SK-N-SH (cell line): Measurements from ENCODE around the gene SMNDC1. TPM values are rescaled to one million over a fixed set of nuclear protein-coding genes. Genes with fewer than 3 reads are reported as not detected.
A peak's percentile ranks its signal among the peaks of the same experiment; 100 is the strongest.

Source experiments
- CTCF ChIA-PET: fragments of 300-600, 350-600 bp; formaldehyde crosslinking; extraction: SDS; loops from one replicate; lab custom pipeline; 2021; lab: Yijun Ruan, JAX
- POLR2A ChIA-PET: fragments of 350-600 bp; sonication (Branson Sonifier 250); formaldehyde crosslinking; extraction: SDS; loops from one replicate; lab custom pipeline; 2020; ENCODE audit warnings: antibody characterized with exemption, inconsistent platforms; lab: Yijun Ruan, JAX
- DNase-seq: peaks from one replicate; pipeline ENCODE4 v3.0.0; 2012
- H2AFZ ChIP-seq: fragments of 200-600 bp; sonication (generic); 2 replicates; pipeline ENCODE4 v1.8.1; 2016; ENCODE audit warnings: antibody characterized with exemption, mild to moderate bottlenecking, low read depth
- H3F3A ChIP-seq: fragments of 200-600 bp; sonication (generic); replicated peaks from 2 replicates; pipeline ENCODE3; 2016; ENCODE audit warnings: antibody characterized with exemption, mild to moderate bottlenecking; ENCODE audit not compliant: insufficient read depth
- H3K27ac ChIP-seq, 2 experiments: fragments of 200-500 bp in 1 of 2; fragments of 200-600 bp in 1 of 2; sonication (Bioruptor generic) in 1 of 2; sonication (generic), shearing (Covaris generic) in 1 of 2; 2 replicates each; pipeline versions ENCODE4 v1.5.1 to v1.6.1; 2014 to 2016; ENCODE audit warnings: low read depth in 2 of 2, inconsistent platforms in 1 of 2, low read length in 1 of 2, mild to moderate bottlenecking in 1 of 2, mixed read lengths in 1 of 2
- H3K27me3 ChIP-seq: fragments of 200-600 bp; sonication (generic), shearing (Covaris generic); 2 replicates; pipeline ENCODE4 v1.6.1; 2016; ENCODE audit warnings: mixed run types; ENCODE audit not compliant: insufficient read depth
- H3K36me3 ChIP-seq, 2 experiments: fragments of 200-500 bp in 1 of 2; fragments of 200-600 bp in 1 of 2; sonication (Bioruptor generic) in 1 of 2; sonication (generic) in 1 of 2; replicated peaks in 1 of 2; 2 replicates each; pipeline versions ENCODE3 to v1.5.1; 2014 to 2016; ENCODE audit warnings: low read length in 1 of 2, mild to moderate bottlenecking in 1 of 2; ENCODE audit not compliant: insufficient read depth in 2 of 2, control insufficient read depth in 1 of 2
- H3K4me1 ChIP-seq, 2 experiments: fragments of 200-500 bp in 1 of 2; fragments of 200-600 bp in 1 of 2; sonication (Bioruptor generic) in 1 of 2; sonication (generic), shearing (Covaris generic) in 1 of 2; 2 replicates each; pipeline versions ENCODE4 v1.5.1 to v1.6.1; 2014 to 2016; ENCODE audit warnings: low read depth in 1 of 2, low read length in 1 of 2, mixed run types in 1 of 2; ENCODE audit not compliant: insufficient read depth in 2 of 2, control insufficient read depth in 1 of 2
- H3K4me2 ChIP-seq: fragments of 200-600 bp; sonication (generic), shearing (Covaris generic); 2 replicates; pipeline ENCODE4 v1.6.1; 2017; ENCODE audit warnings: mixed run types
- H3K4me3 ChIP-seq, 2 experiments: fragments of 200-500 bp in 1 of 2; fragments of 200-600 bp in 1 of 2; sonication (Bioruptor generic) in 1 of 2; sonication (generic), shearing (Covaris generic) in 1 of 2; 2 replicates each; pipeline versions ENCODE4 v1.5.1 to v1.8.1; 2014 to 2016; ENCODE audit warnings: low read depth in 2 of 2, inconsistent platforms in 1 of 2, low read length in 1 of 2, mild to moderate bottlenecking in 1 of 2, mixed read lengths in 1 of 2, moderate library complexity in 1 of 2
- H3K79me2 ChIP-seq: fragments of 200-600 bp; sonication (generic); 2 replicates; pipeline ENCODE4 v1.8.1; 2017; ENCODE audit warnings: mild to moderate bottlenecking; ENCODE audit not compliant: insufficient read depth
- H3K9ac ChIP-seq: fragments of 200-600 bp; sonication (generic); 2 replicates; pipeline ENCODE4 v1.6.1; 2017; ENCODE audit warnings: mixed run types
- H3K9me2 ChIP-seq: fragments of 200-600 bp; sonication (generic); 2 replicates; pipeline ENCODE4 v1.6.1; 2017; ENCODE audit warnings: mixed run types
- H3K9me3 ChIP-seq: fragments of 200-600 bp; sonication (generic); 2 replicates; pipeline ENCODE4 v1.6.1; 2017; ENCODE audit warnings: mixed run types, mild to moderate bottlenecking, moderate library complexity
- H4K20me1 ChIP-seq: fragments of 200-600 bp; sonication (generic); 2 replicates; pipeline ENCODE4 v1.6.1; 2017; ENCODE audit warnings: mild to moderate bottlenecking, mixed run types; ENCODE audit not compliant: insufficient read depth
- ELF1 ChIP-seq: IDR thresholded peaks from 2 replicates; pipeline ENCODE4 v1.4.0; 2012
- EP300 ChIP-seq, 2 experiments: IDR thresholded peaks; 2 replicates each; pipeline versions ENCODE4 v1.4.0 to v1.6.1; 2012; ENCODE audit warnings: borderline replicate concordance in 1 of 2, low read depth in 1 of 2, low read length in 1 of 2
- FOSL2 ChIP-seq: IDR thresholded peaks from 2 replicates; pipeline ENCODE4 v1.4.0; 2012; ENCODE audit warnings: low read depth, mild to moderate bottlenecking, moderate library complexity, borderline replicate concordance
- FOXJ3 ChIP-seq: sonication (generic); formaldehyde crosslinking; IDR thresholded peaks from 2 replicates; pipeline ENCODE4 v1.5.1; 2020; ENCODE audit warnings: mild to moderate bottlenecking, missing genetic modification reagents
- FOXM1 ChIP-seq: IDR thresholded peaks from 2 replicates; pipeline ENCODE4 v1.4.0; 2012; ENCODE audit warnings: low read depth, mild to moderate bottlenecking
- JUND ChIP-seq: IDR thresholded peaks from 2 replicates; pipeline ENCODE4 v1.4.0; 2012
- MEF2A ChIP-seq: IDR thresholded peaks from 2 replicates; pipeline ENCODE4 v1.4.0; 2012; ENCODE audit warnings: low read depth, borderline replicate concordance
- NRF1 ChIP-seq: IDR thresholded peaks from 2 replicates; pipeline ENCODE4 v1.6.1; 2012; ENCODE audit warnings: low read depth, mild to moderate bottlenecking, low read length
- POLR2AphosphoS5 ChIP-seq: IDR thresholded peaks from 2 replicates; pipeline ENCODE4 v1.6.1; 2012; ENCODE audit warnings: low read depth, low read length
- RXRA ChIP-seq: IDR thresholded peaks from 2 replicates; pipeline ENCODE4 v1.4.0; 2012; ENCODE audit warnings: low read depth, mild to moderate bottlenecking, borderline replicate concordance
- SIN3A ChIP-seq: IDR thresholded peaks from 2 replicates; pipeline ENCODE4 v1.6.1; 2012; ENCODE audit warnings: low read depth, mild to moderate bottlenecking, low read length, moderate library complexity, borderline replicate concordance
- SMC3 ChIP-seq: IDR thresholded peaks from 2 replicates; pipeline ENCODE4 v1.6.1; 2012; ENCODE audit warnings: low read depth, low read length, improper control_type of control experiment
- TAF1 ChIP-seq: IDR thresholded peaks from 2 replicates; pipeline ENCODE4 v1.6.1; 2012; ENCODE audit warnings: low read depth, mild to moderate bottlenecking, low read length, moderate library complexity, borderline replicate concordance
- TEAD4 ChIP-seq: IDR thresholded peaks from 2 replicates; pipeline ENCODE4 v1.4.0; 2012; ENCODE audit warnings: mild to moderate bottlenecking, borderline replicate concordance; ENCODE audit not compliant: insufficient read depth
- WGBS: methylation state at CpG from one replicate; pipeline ENCODE4 v1.1.6; 2017; ENCODE audit warnings: low lambda C conversion rate; 5-methylcytosine and 5-hydroxymethylcytosine counted together
- polyA plus RNA-seq, 3 experiments: library from polyadenylated mRNA; depleted of rRNA; stranded (reverse); fragments of >200 nt; gene quantifications; 2 replicates each; pipeline ENCODE4 v1.2.3, GENCODE V29; 2012
- TF ChIP-seq, protein P1 (sequence below): IDR thresholded peaks from 2 replicates; pipeline ENCODE4 v1.4.0; 2012; ENCODE audit warnings: low read depth
- TF ChIP-seq, protein P2 (sequence below): IDR thresholded peaks from 2 replicates; pipeline ENCODE4; 2012
- TF ChIP-seq, protein P3 (sequence below): IDR thresholded peaks from 2 replicates; pipeline ENCODE4 v1.4.0; 2012; ENCODE audit warnings: low read depth, borderline replicate concordance

Gene SMNDC1
- polyA plus RNA-seq, 1 of the 3 experiments (the other 2 are of a cell fraction) = 13.3 TPM

DNA sequence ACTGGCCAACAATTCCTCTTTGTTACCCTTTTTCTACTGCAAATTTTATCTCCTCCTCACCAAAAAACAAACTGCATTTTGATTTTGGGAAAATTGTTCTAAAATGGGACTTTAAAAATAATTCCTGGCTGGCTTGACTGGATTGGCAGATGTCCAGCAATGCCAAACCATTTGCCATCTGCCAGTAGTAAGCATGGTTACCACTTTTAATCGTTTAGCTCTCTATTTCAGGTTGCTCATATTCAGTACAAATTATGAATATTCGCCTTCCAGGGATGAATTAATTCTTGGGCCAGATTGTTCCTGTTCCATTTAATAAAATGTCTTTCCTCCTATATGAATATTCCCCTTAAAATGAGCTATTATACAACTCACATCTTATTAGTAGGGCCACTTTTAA, 35.7 kb downstream of the SMNDC1 start:
- Histone ChIP-seq H3K9ac (no peak overlapping the region), H3K27ac (no peak overlapping the region), H2AFZ (no peak overlapping the region), H3K27me3 (no peaks in the 10 kb centered on the region)
- CTCF ChIA-PET = interaction anchor here (1.0 to 3.1 kb wide), 4 partner anchors 10 to 385 kb away, joined by 3 to 16 read pairs (median 6); no protein-coding TSS in a partner anchor
- TF ChIP-seq TEAD4 (no peak), POLR2AphosphoS5 (no peak), FOXM1 (no peak), NRF1 (no peak), JUND (no peak), RXRA (no peak), ELF1 (no peak), MEF2A (no peak), FOXJ3 (CRISPR knock-in tag) (no peak), EP300 (IDR thresholded peaks at IDR 0.05; ENCODE audit: borderline replicate concordance in 1 of 2, low read depth in 1 of 2, low read length in 1 of 2) (no peak), SIN3A (no peak), TAF1 (no peak), SMC3 (no peak)
- TF ChIP-seq, protein P1, sequence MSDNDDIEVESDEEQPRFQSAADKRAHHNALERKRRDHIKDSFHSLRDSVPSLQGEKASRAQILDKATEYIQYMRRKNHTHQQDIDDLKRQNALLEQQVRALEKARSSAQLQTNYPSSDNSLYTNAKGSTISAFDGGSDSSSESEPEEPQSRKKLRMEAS = no peak
- TF ChIP-seq, protein P2, sequence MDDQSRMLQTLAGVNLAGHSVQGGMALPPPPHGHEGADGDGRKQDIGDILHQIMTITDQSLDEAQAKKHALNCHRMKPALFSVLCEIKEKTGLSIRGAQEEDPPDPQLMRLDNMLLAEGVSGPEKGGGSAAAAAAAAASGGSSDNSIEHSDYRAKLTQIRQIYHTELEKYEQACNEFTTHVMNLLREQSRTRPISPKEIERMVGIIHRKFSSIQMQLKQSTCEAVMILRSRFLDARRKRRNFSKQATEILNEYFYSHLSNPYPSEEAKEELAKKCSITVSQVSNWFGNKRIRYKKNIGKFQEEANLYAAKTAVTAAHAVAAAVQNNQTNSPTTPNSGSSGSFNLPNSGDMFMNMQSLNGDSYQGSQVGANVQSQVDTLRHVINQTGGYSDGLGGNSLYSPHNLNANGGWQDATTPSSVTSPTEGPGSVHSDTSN = no peak
- TF ChIP-seq, protein P3, sequence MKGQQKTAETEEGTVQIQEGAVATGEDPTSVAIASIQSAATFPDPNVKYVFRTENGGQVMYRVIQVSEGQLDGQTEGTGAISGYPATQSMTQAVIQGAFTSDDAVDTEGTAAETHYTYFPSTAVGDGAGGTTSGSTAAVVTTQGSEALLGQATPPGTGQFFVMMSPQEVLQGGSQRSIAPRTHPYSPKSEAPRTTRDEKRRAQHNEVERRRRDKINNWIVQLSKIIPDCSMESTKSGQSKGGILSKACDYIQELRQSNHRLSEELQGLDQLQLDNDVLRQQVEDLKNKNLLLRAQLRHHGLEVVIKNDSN = no peak
- TF ChIP-seq, all 33 proteins: peak for 0
- no peaks in the 10 kb centered on the region for H3K9me2 ChIP-seq
- 46% methylated on average over 2 of the region's 2 CpGs for WGBS
- peak; percentile 17 for DNase-seq
- H3K4me1 ChIP-seq = peaks cover 3 to 5% of the 10 kb centered on the region in 2 experiments; a peak in 3 of 4 replicates
- POLR2A ChIA-PET = no interaction called here
- no peak overlapping the region for H3K4me3 ChIP-seq
- no peaks in the 10 kb centered on the region for H4K20me1 ChIP-seq
- no peaks in the 10 kb centered on the region for H3K79me2 ChIP-seq
- H3K36me3 ChIP-seq = no peaks in the 10 kb centered on the region
- no peak overlapping the region for H3K4me2 ChIP-seq
- H3K9me3 ChIP-seq = no peaks in the 10 kb centered on the region
- no peaks in the 10 kb centered on the region for H3F3A ChIP-seq

DNA sequence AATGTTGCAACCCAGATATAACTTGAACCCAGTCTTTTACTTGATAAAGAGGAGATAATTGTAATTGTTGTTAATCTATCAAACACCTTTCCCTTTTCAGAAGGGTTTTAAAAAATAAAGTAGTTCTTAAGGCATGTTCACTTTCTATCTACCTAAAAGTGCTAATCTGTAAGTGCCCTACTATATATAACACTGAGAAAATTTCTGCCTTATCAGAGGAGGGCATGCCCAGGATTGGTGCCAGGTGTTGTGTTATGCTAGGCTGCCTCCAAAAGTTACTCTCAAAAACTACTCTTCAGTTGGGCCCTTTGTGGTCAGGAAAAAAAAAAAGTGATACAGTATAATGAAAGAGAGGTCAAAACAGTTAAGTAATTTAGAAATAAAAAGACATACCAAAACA, 36.3 kb downstream of the SMNDC1 start:
- POLR2A ChIA-PET = no interaction called here

More for the DNA sequence above, 36.3 kb downstream of the SMNDC1 start:
- Histone ChIP-seq H3K79me2 (no peaks in the 10 kb centered on the region), H3K4me3 (no peak overlapping the region), H3K27me3 (no peaks in the 10 kb centered on the region), H4K20me1 (no peaks in the 10 kb centered on the region), H3K4me1 (peaks cover 3 to 4% of the 10 kb centered on the region in 2 experiments; a peak in 3 of 4 replicates), H3F3A (no peaks in the 10 kb centered on the region), H3K9ac (no peak overlapping the region), H3K4me2 (no peak overlapping the region), H2AFZ (no peak overlapping the region), H3K9me2 (no peaks in the 10 kb centered on the region), H3K9me3 (no peaks in the 10 kb centered on the region), H3K36me3 (no peaks in the 10 kb centered on the region), H3K27ac (no peak overlapping the region)
- CTCF ChIA-PET = interaction anchor here (1.0 to 3.1 kb wide), 3 partner anchors 11 to 384 kb away, joined by 5 to 16 read pairs (median 6); no protein-coding TSS in a partner anchor
- no peak for DNase-seq
- TF ChIP-seq, protein P1 = no peak
- TF ChIP-seq EP300 (IDR thresholded peaks at IDR 0.05; ENCODE audit: borderline replicate concordance in 1 of 2, low read depth in 1 of 2, low read length in 1 of 2) = no peak
- no peak for TF ChIP-seq FOSL2
- no peak for TF ChIP-seq TEAD4
- TF ChIP-seq SIN3A = no peak
